Nephron (organoid): Measurements from ENCODE around the gene HTR2C.
"Not testable (repeated sequence)": the region's sequence is repeated elsewhere in the genome, so short reads cannot be mapped to it uniquely, and the experiment has no call there.

Source experiments
- H3K27ac Mint-ChIP-seq, 3 experiments: 2 replicates each; pipeline ENCODE4 v1.8.0; 2020; ENCODE audit warnings: mixed read lengths in 3 of 3, mild to moderate bottlenecking in 2 of 3, moderate library complexity in 1 of 3
- H3K27me3 Mint-ChIP-seq: 2 replicates; pipeline ENCODE4 v1.8.0; 2021; ENCODE audit warnings: low read depth, mild to moderate bottlenecking, moderate library complexity, mixed read lengths
- H3K36me3 Mint-ChIP-seq: 2 replicates; pipeline ENCODE4 v1.8.0; 2020; ENCODE audit warnings: low read depth, mixed read lengths
- H3K4me1 Mint-ChIP-seq: 2 replicates; pipeline ENCODE4 v1.8.0; 2020; ENCODE audit warnings: mixed read lengths
- H3K4me3 Mint-ChIP-seq, 3 experiments: 2 replicates each; pipeline ENCODE4 v1.8.0; 2020; ENCODE audit warnings: mild to moderate bottlenecking in 3 of 3, mixed read lengths in 3 of 3, moderate library complexity in 2 of 3
- H3K9me3 Mint-ChIP-seq: 2 replicates; pipeline ENCODE4 v1.8.0; 2020; ENCODE audit warnings: mixed read lengths
- CTCF ChIP-seq, 3 experiments: fragments of 200-600 bp; sonication (generic); IDR thresholded peaks; one replicate each; pipeline ENCODE4 v1.5.0; 2021; ENCODE audit warnings: antibody characterized with exemption in 3 of 3; ENCODE audit not compliant: unreplicated experiment in 3 of 3

The HTR2C gene

GRCh38 chrX:114932550-114932949 is 348.7 kb downstream of the HTR2C start:
- TF ChIP-seq CTCF (IDR thresholded peaks at IDR 0.05; ENCODE audit: unreplicated experiment in 3 of 3), result no peak
- H3K27me3 Mint-ChIP-seq, result no peaks in the 10 kb centered on the region
- H3K4me1 Mint-ChIP-seq, result no peaks in the 10 kb centered on the region

GRCh38 chrX:114933291-114933690 is 349.4 kb downstream of the HTR2C start:
- H3K36me3 Mint-ChIP-seq, H3K4me1 Mint-ChIP-seq, H3K4me3 Mint-ChIP-seq, H3K27ac Mint-ChIP-seq, H3K27me3 Mint-ChIP-seq: not testable (repeated sequence)
- H3K9me3 Mint-ChIP-seq, result peaks cover 29% of the 10 kb centered on the region

More at GRCh38 chrX:114932550-114932949, 348.7 kb downstream of the HTR2C start:
- Mint-ChIP-seq H3K27ac (no peak overlapping the region), H3K36me3 (no peaks in the 10 kb centered on the region), H3K9me3 (peaks cover 29% of the 10 kb centered on the region), H3K4me3 (no peak overlapping the region)

GRCh38 chrX:114937090-114937489 is 353.2 kb downstream of the HTR2C start:
- H3K4me1 Mint-ChIP-seq, H3K36me3 Mint-ChIP-seq, H3K27me3 Mint-ChIP-seq, H3K27ac Mint-ChIP-seq, H3K4me3 Mint-ChIP-seq: not testable (repeated sequence)
- H3K9me3 Mint-ChIP-seq, result peaks cover 18% of the 10 kb centered on the region

GRCh38 chrX:114952696-114953095 is 368.8 kb downstream of the HTR2C start:
- H3K9me3 Mint-ChIP-seq, result no peaks in the 10 kb centered on the region
- TF ChIP-seq CTCF (IDR thresholded peaks at IDR 0.05; ENCODE audit: unreplicated experiment in 3 of 3), result no peak
- H3K4me3 Mint-ChIP-seq, result no peak overlapping the region
- no peak overlapping the region for H3K27ac Mint-ChIP-seq
- H3K36me3 Mint-ChIP-seq, result no peaks in the 10 kb centered on the region
- H3K4me1 Mint-ChIP-seq, result no peaks in the 10 kb centered on the region
- H3K27me3 Mint-ChIP-seq, result no peaks in the 10 kb centered on the region
